H54 (cell line): ENCODE results near the gene DLX4.

Experiments
- DNase-seq: peaks from one replicate; pipeline ENCODE4 v3.0.0; 2011; ENCODE audit warnings: low spot score, mixed read lengths; ENCODE audit not compliant: insufficient read length
- FAIRE-seq: peaks from 3 replicates; lab custom pipeline; 2011; peaks lifted over from hg19 to GRCh38; lab: Jason Lieb, UNC
- POLR2A ChIP-seq: IDR thresholded peaks from 2 replicates; pipeline ENCODE4 v1.6.1; 2011; ENCODE audit warnings: low read depth, mild to moderate bottlenecking, low read length

DLX4 gene, protein sequence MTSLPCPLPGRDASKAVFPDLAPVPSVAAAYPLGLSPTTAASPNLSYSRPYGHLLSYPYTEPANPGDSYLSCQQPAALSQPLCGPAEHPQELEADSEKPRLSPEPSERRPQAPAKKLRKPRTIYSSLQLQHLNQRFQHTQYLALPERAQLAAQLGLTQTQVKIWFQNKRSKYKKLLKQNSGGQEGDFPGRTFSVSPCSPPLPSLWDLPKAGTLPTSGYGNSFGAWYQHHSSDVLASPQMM

DNA sequence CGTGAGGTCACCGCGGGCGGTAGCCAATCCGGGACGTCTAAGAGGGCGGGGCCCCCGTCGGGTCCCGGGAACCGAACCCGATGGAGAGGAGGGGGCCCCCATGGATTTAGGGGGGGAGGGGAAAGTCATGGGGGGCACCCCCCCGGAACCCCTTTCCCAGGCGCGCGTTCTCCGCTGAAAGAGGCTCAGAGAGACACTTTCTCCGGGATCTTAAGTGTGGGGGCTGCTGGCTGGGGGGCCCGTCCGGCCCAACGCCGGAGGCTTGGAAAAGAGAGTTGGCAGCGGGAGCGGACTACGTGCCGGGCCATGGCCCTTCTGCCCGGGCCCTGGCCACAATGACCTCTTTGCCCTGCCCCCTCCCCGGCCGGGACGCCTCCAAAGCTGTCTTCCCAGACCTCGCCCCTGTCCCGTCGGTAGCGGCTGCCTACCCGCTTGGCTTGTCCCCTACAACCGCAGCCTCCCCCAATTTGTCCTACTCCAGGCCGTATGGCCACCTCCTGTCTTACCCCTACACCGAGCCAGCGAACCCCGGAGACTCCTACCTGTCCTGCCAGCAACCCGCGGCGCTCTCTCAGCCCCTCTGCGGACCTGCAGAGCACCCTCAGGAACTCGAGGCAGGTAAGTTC is at the start of gene DLX4:
Gene DLX4, plus strand, starts transcription at position 57 of the 626 bp plus-strand sequence. Its CDS starts 279 bp downstream, at position 336.
- TF ChIP-seq POLR2A: no peak
- FAIRE-seq (no peak), DNase-seq (peak; percentile 94)

DNA sequence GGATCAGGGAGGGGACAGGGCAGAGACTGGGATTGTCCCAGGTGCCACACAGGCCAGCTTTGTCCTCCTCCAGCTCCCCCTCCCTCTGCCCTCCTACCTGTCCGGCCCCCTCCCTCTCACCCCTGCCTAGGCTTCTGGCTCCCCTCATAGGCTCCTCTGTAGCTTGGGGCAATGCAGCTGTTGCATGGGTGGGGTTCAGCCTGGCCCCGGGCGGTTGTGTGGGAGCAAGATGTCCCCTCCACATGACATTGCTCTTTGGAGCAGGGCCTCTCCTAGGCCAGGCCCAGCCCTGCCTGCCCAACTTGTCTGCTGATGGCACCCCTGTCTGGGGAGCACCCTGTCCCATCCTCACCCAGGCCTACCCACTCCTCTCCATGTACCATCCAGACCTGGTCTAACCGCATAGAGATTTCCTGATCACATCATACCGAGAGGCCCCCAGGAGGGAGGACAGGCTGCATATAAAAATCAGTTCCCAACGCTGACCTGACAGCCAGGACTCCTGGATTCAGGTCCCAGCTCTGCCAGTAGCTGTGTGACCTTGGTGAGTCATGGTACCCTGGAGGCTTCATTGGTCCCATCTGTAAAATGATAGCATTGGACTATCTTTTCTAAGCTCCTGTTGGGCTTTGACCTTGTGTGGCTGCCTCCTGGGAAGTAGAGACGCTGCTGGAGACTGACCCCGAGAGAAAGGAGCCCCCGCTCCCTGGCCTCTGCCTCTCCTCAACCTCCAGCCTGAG is 48.8 kb upstream of the DLX4 start:
- FAIRE-seq (no peak), DNase-seq (no peak)
- TF ChIP-seq POLR2A: no peak

DNA sequence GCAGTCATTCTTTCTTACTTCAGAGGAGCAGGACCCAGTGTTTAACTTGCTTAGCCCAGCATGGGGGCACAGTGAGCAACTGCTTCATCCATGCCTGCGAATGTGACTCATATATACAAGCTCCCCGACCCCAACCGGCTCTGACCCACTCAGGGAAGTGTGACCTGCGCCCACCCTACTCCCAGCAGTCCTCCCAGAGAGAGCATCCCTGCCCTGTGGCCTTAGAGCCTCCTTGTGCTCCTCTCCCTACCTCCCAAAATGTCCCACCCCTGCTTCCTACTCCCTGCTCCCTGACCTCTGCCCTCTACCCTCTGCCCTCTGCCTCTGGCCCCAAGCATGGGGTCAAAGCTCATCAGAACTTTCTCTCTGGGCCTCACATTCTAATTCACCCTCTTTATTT is 46.9 kb upstream of the DLX4 start:
- DNase-seq (no peak), FAIRE-seq (no peak)
- no peak for TF ChIP-seq POLR2A

DNA sequence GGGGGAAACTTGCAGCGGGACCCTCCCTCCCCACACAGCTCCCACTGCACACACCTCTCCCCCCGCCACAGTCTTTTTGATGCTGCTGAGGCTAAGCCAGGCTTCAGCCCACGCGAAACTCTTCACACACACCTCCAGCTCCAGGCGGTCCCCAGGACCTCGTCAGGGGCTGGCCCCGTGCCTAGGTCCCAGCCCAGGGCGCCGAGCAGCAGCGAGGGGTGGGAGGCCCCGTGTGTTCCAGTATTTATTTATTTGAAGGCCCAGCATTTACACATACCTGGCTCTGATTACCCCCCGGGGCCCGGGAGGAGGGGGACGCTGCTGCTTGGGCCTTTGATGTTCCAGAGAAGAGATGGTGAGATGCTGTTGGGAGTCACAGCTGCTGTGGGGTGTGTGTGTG is 44.9 kb upstream of the DLX4 start:
- DNase-seq: no peak
- FAIRE-seq: no peak
- TF ChIP-seq POLR2A: no peak

DNA sequence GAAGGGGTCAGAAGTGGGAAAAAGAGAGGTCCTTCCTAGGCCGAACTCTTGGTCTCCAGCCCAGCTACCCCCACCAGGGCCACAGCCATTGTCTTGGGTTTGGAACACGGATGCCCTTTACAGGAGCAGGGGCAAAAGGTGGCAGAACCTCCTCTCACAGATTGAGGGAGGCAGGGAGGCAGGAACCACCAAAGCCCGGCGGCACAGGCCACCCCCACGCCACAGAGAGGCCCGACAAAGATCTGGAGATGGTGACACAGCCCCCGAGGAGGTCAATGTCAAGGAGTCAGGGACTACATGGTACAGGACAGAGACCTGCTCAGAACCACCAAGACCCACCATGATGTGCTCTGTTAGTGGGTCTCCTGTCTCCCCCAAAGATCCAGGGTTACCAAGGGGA is 44.4 kb upstream of the DLX4 start:
- no peak for TF ChIP-seq POLR2A
- no peak for DNase-seq
- FAIRE-seq: no peak

DNA sequence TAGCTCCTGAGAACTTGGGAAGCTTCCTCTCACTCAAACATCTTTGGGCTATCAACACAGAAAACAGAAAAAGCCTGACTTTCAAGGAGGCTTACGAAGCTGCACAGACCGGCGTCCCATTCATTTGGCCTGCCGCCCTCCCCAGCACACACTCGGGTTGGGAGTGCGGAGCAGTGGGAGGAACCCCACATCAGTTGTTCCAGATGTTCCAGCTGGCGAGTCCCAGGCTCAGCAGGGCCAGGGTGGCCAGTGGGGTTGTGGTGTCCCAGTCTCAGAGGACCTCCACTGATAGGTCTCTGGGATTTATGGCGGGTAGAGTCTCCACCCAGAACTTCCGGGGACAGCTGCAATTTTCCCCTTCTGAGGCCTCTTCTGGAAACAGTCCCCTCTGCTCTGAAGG is 43.1 kb upstream of the DLX4 start:
- no peak for TF ChIP-seq POLR2A
- FAIRE-seq (no peak), DNase-seq (no peak)

DNA sequence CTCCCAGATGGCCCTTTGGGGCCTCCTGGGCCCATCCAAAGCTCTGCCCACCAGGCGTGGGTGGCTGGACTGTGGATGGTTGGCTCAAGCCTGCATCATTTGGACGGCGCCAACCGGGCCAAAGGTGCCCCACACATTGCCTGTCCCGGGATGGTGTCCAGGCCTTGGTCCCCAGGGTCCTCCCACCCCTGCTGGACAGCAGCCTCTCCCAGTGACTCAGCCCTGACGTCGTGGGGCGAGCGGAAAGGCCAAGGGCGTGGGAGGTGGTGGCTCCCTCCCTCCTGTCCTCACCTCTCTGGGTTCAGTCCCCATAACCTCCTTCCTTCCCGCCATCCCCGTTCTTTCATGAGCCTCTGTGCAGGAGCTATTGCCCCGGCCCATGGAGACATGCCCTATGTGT is 42.1 kb upstream of the DLX4 start:
- no peak for FAIRE-seq
- TF ChIP-seq POLR2A: no peak
- DNase-seq: peak; percentile 72

DNA sequence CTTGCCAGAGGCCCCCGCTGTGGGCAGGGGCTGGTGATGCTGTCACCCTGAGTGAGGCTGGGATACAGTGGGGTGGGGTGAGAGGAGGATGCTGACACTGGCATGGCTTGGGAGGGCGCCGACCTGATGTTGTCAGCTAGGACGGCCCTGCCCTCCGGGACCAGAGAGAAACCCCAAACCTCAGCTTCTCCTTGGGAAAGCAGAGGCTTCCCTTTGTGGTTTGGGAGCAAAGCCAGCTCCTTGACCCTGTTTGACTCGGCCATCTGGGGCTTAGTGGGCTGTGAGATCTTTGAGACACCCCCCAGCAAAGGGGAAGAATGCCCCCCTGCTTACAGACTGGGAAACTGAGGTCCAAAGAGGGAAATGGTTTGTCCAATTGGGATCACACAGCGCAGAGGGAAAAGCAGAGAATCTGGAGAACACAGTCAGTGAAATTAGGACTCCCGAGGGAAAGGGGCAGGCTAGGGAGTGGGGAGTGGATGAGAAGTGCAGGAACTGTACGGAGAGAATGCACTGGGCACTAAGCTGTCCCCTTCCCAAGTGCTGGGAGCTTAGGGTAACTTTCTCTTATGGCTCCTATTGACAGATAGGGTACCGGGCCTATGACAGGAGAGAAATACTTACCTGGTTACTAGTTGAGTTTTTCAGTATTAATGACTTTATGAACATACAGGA is 40.7 kb upstream of the DLX4 start:
- DNase-seq (no peak), FAIRE-seq (no peak)
- TF ChIP-seq POLR2A: no peak

DNA sequence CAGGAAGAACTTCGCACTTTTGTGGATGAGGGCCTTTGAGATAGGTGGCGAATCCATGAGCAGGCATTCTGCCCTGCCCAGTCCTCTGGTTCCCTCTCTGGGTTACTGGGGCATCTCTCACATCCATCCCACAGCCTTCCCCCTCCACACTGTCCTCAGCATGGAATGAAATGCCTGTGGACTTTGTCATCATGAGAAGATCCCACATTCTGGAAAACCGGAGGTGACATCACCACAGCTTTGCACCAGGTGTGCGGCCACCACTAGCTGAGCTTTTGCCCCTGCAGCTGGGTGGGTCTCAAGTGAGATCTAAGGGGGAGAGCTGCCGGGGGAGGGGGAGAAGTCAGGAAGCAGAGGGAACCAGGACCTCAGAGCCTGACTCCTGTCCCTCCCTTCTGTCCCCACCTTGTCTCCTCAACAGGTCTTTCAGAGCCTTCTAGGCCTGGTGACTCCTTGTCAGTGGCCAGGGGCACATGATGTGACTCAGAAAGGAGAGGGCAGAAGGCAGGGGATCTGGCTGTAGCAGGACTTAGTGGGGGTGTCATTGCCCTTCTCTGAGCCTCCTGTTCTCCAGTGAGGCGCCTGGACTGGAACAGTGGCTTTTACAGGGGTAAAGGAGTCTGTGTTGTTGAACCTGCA is 40.0 kb upstream of the DLX4 start:
- DNase-seq (peak; percentile 82), FAIRE-seq (peak; percentile 67)
- TF ChIP-seq POLR2A: no peak

DNA sequence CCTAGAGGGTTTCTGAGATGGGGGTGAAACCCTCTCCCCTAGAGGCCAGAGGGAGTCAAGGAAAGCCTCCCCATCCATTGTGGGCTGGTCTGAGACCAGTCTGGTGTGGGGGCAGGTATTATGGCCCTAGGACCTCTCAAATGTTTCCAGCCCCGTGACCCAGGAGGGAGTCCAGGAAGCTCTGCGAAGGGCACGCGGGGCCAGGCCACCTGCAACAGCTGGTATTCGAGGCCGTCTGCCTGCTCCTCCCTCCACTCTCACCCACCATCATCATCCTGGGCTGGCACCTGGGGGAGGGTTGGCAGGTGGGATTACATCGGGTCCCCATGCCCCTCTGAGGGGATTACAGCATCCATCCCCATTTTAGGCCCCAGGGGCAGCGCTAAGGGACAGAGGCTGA is 38.1 kb upstream of the DLX4 start:
- FAIRE-seq (no peak), DNase-seq (no peak)
- TF ChIP-seq POLR2A: no peak

DNA sequence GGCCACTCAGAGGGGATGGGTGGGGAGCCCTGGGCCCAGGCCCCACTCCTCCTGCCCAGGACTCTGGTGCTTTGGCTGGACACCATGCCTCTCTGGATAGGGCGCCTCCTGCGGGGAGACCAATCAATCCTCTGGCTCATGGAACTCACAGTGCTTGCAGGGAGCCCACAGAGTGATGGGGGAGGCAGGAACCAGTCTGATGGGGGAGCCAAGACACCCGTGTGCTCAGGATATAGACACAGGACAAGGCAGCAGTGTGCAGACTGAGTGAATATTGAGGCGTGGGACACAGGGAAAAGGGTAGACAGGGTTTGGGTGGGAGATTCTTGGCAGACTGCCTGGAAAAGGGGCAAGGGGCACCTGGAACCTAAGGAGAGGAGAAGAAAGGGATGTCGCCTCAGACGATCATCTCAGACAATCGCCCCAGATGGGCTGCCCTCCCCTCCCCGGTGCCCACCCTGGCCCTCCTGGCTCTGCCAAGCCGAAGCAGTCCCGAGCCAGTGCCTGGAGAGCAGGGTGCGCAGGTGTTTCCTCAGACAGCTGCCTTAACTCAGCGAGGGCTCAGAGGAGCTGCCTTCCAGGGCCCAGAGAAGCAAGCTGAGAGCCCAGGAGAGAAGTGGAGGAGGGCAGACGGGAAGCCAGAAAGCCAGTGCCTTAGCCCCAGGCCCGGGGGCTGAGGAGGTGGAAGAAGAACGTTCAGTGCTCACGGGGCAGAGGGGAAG is 37.4 kb upstream of the DLX4 start:
- no peak for DNase-seq
- TF ChIP-seq POLR2A: no peak
- no peak for FAIRE-seq

DNA sequence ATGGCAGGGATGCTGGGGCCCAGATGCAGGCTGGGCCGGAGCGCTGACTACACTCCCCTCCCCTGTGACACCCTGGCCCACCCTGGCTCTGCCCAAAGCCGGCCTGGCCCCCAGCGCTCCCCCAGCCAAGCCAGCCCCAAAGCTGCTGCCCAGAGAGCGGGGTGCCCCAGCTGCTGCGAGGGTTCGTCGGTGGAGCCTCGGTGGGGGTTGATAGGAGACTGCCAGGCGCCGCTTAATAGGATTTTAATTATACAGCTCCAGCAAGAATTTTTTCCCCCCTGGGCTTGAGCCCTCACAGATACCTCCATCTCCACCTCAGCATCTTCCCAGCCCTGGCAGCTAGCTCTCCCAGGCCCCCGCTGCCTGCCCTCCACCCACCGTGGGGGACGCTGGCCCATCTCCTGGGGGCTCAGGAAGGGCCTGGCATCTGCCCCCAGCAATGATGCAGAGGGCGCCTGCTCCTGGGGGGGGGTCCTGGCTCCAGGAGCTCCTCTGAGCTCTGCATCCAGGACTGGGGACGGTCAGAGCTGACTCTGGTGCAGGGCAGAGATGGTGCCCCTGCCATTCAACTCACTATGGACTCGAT is 36.8 kb upstream of the DLX4 start:
- no peak for FAIRE-seq
- TF ChIP-seq POLR2A: no peak

DNA sequence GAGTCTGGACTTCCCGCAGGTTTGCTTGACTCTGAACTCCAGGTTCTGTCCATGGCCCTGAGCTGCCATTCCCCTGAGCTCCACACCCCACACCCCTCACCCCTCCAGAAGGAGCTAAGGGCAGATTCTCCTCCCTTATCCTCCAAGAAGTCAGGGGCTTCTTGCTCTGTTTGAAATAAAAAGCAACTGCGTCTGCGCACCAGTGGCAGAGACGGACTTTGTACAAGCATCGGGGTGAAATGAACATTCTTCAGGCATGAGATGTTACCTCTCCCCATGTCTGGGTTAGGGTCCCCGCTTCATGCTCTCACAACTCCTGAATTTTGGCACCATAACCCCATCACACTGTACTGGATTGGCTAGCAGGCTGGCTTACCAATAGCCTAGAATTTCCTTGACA is 36.1 kb upstream of the DLX4 start:
- TF ChIP-seq POLR2A: no peak
- FAIRE-seq (no peak), DNase-seq (no peak)

More for the DNA sequence above, 36.8 kb upstream of the DLX4 start:
- no peak for DNase-seq
